IPS-18a (cell line): Measurements from ENCODE around the gene DUXA.

ENCODE experiments used
- H3K27ac ChIP-seq: one replicate; pipeline ENCODE4 v1.5.1; 2013; ENCODE audit warnings: low read length
- H3K27me3 ChIP-seq: one replicate; pipeline ENCODE4 v1.6.1; 2013; ENCODE audit warnings: mild to moderate bottlenecking, low read length; ENCODE audit not compliant: control insufficient read depth, insufficient read depth
- H3K36me3 ChIP-seq: one replicate; pipeline ENCODE4 v1.6.1; 2013; ENCODE audit warnings: low read depth, low read length; ENCODE audit not compliant: control insufficient read depth
- H3K4me1 ChIP-seq: one replicate; pipeline ENCODE4 v1.6.1; 2013; ENCODE audit warnings: low read depth, low read length; ENCODE audit not compliant: control insufficient read depth
- H3K4me3 ChIP-seq: one replicate; pipeline ENCODE4 v1.5.1; 2013; ENCODE audit warnings: low read length
- H3K9ac ChIP-seq: one replicate; pipeline ENCODE4 v1.6.1; 2013; ENCODE audit warnings: mild to moderate bottlenecking, low read length, moderate library complexity
- H3K9me3 ChIP-seq: one replicate; pipeline ENCODE4 v1.6.1; 2013; ENCODE audit warnings: low read depth, low read length; ENCODE audit not compliant: control insufficient read depth

The DUXA gene

GRCh38 chr19:57105976-57106721 lies 61.1 kb downstream of the DUXA start:
- Histone ChIP-seq H3K9me3 (peaks cover 31% of the 10 kb centered on the region), H3K9ac (no peak overlapping the region), H3K4me1 (no peaks in the 10 kb centered on the region), H3K4me3 (no peak overlapping the region), H3K36me3 (no peaks in the 10 kb centered on the region), H3K27ac (no peak overlapping the region), H3K27me3 (no peaks in the 10 kb centered on the region)
